Cardiac fibroblast (primary cell): ENCODE results near the gene MRPS30.
"Not testable (repeated sequence)": the region's sequence is repeated elsewhere in the genome, so short reads cannot be mapped to it uniquely, and the experiment has no call there.

ENCODE experiments used
- DNase-seq, 2 donors: peaks; one replicate each; pipeline versions ENCODE4 v3.0.0 to v3.0.0-alpha.2; 2010; ENCODE audit warnings: low read depth in 2 of 2
- H3K4me3 ChIP-seq, 2 donors: replicated peaks in 1 of 2; 1 replicate in 1 of 2; 2 replicates in 1 of 2; pipeline ENCODE4 v1.5.1; 2011; ENCODE audit warnings: low read depth in 2 of 2, low read length in 2 of 2, mild to moderate bottlenecking in 2 of 2, moderate library complexity in 1 of 2
- CTCF ChIP-seq: IDR thresholded peaks from one replicate; pipeline ENCODE4 v1.5.1; 2011; ENCODE audit warnings: low read depth, mild to moderate bottlenecking, low read length, inconsistent platforms

The MRPS30 gene

GRCh38 chr5:44779167-44779566 lies 29.6 kb upstream of the MRPS30 start:
- DNase-seq: no peak
- no peak for TF ChIP-seq CTCF
- no peak overlapping the region for H3K4me3 ChIP-seq

GRCh38 chr5:44783634-44784315 lies 25.0 kb upstream of the MRPS30 start:
- no peak for TF ChIP-seq CTCF
- no peak for DNase-seq
- H3K4me3 ChIP-seq: no peak overlapping the region

GRCh38 chr5:44787731-44788130 lies 21.0 kb upstream of the MRPS30 start:
- H3K4me3 ChIP-seq: no peak overlapping the region
- TF ChIP-seq CTCF: no peak
- DNase-seq: no peak

GRCh38 chr5:44789372-44789995 lies 19.3 kb upstream of the MRPS30 start:
- peak in 1 of 2 donors; percentile 51 for DNase-seq

GRCh38 chr5:44792031-44792673 lies 16.6 kb upstream of the MRPS30 start:
- H3K4me3 ChIP-seq, DNase-seq: not testable (repeated sequence)

More at GRCh38 chr5:44789372-44789995, 19.3 kb upstream of the MRPS30 start:
- not testable (repeated sequence) for H3K4me3 ChIP-seq

- H3K4me3 ChIP-seq: no peak overlapping the region
- no peak for TF ChIP-seq CTCF
- no peak for DNase-seq
Observed at GRCh38 chr5:44794371-44794770, 14.4 kb upstream of the MRPS30 start.

- DNase-seq: no peak
- no peak overlapping the region for H3K4me3 ChIP-seq
- no peak for TF ChIP-seq CTCF
Observed at GRCh38 chr5:44795496-44795895, 13.3 kb upstream of the MRPS30 start.

GRCh38 chr5:44797841-44798240 lies 10.9 kb upstream of the MRPS30 start:
- no peak overlapping the region for H3K4me3 ChIP-seq

More at GRCh38 chr5:44797841-44798240, 10.9 kb upstream of the MRPS30 start:
- TF ChIP-seq CTCF: no peak
- DNase-seq: no peak
